GF-D8 (cell line): ENCODE data around the gene POLQ.
"Not testable (repeated sequence)": the region's sequence is repeated elsewhere in the genome, so short reads cannot be mapped to it uniquely, and the experiment has no call there.

Experiments
- DNase-seq: peaks from one replicate; lab custom pipeline; 2025; lab: John Stamatoyannopoulos, UW

The POLQ gene

DNA sequence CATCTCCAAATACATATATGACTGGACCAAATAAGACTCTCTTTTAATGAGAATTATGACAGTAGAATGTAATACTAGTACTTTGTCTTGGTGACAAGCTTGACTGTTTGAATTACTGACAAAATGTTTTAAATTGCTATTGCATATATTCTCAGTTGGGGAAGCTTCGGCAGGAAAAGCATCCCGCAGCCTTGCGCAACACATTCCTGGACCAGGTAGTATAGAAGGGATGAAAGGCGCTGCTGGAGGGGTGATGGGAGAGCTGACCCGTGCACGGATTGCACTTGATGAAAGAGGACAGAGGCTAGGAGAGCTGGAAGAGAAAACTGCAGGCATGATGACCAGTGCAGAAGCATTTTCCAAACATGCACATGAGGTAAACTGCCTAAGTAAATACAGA, 127.6 kb downstream of the POLQ start:
- no peak for DNase-seq

DNA sequence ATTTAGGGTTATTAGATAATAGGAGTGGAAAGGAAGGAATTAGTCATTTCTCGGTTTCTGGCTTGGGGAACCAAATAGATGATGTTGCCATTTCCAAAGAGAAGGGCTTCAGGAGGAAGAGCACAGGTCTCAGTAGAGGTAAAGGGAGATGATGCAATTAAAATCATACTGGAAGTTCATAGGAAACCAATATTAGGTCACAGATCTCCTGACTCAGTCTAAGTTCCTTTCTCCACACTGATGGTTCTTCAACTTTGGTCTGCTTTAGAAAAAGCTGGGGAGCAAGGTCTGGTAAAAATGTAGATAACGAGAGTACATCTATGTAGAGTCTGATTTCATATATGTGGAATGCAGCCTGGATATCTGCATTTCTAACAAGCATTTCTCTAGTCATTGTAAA, 130.9 kb downstream of the POLQ start:
- DNase-seq = no peak

DNA sequence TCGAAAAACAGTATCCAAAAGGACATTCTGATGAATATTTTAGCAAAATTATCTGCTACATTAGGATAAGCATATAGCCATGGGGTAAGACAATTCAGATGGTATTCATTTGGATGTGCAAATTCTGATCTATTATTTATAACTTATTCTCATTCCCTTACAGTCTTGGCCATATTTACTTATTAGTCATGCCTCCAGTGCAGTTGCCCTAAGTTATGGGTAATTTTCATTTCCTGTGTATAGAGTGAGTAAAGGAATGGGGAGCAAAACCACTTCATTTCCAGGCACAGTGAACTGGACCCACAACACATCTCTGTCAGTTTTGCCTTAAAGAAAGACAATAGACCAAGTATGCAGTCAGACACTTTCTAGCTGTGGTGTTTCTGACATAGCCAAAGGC, 134.3 kb downstream of the POLQ start:
- no peak for DNase-seq

DNA sequence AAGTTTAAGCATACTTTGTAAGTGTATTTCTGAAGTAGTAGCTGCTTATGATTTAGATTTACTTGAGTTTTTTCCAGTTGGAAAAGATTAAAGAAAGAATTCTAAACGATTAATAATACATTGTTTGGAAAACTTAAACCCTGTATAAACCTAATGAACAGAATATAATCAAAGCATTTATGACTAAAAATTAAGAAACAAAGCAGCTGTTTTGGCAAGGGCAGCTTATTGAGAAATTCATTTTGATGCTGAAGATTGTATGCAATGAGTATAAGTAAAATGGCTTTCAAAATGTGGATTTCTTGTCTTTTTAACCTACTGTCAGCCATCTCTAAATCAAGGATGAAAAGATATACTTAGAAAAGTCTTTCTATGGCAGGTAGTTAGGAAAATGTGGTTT, 140.2 kb downstream of the POLQ start:
- no peak for DNase-seq

DNA sequence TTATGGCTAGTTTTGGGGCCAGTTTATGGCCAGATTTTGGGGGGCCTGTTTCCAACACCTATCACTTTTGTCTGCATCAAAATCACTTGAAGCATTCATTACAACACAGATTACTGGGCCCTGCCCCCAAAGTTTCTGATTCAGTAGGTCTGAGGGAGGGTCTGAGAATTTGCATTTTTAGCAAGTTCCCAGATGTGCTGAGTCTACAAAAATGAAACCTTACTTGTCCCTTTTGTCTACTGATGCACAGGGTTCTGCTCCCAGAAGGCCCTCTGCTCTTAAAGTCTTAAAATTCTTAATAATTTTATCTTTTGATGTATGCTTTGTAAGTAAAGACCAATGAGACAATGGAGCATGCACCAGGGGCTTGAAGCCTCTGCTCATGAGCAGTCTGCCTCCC, 146.0 kb downstream of the POLQ start:
- no peak for DNase-seq

DNA sequence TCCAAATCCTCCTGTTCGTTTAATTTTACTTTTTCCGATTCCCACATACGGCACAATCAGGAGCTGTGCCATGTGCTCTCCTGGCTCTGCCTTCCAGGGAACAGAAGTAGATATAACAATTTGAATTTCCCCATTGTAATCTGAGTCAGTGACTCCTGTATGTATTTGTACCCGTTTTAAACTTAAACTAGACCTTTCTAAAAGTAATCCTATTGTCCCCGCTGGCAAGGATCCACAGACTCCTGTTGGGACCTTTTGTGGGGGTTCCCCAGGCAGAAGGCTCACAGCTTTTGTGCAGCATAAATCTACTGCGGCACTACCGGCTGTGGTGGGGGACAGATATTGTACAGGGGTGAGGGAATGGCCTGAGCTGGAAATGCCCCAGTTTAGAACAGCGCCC, 147.7 kb downstream of the POLQ start:
- not testable (repeated sequence) for DNase-seq

DNA sequence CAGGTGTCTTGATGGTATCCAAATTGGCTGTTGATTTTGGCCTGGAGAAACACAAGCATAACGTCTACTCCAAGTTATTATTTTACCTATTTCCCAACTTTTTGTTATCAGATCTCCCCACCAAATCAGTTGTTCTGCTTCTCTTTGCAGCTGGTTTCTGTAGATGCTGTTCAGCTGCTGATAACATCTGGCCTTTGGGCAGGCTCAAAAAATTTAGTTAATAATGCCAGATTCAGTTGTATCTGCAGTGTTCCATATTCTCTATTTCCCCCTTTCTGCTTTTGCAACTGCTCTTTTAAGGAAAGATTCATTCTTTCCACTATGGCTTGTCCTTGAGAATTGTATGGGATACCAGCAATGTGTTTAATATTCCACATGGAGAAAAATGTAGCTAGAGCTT, 149.8 kb downstream of the POLQ start:
- not testable (repeated sequence) for DNase-seq

DNA sequence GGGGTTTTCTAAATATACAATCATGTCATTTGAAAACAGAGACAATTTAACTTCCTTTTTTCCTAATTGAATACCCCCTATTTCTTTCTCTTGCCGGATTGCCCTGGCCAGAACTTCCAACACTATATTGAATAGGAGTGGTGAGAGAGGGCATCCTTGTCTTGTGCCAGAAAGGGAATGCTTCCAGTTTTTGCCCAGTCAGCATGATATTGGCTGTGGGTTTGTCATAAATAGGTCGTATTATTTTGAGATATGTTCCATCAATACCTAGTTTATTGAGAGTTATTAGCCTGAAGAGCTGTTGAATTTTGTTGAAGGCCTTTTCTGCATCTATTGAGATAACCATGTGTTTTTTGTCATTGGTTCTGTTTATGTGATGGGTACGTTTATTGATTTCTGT, 157.5 kb downstream of the POLQ start:
- DNase-seq = not testable (repeated sequence)
